Endothelial cell of umbilical vein (primary cell): ENCODE results near the gene TOX2.

ENCODE experiments used
- CTCF ChIP-seq, 2 donors: IDR thresholded peaks; 1 replicate in 1 of 2; 2 replicates in 1 of 2; pipeline ENCODE4 v1.5.1; 2011; ENCODE audit warnings: low read length in 2 of 2, mild to moderate bottlenecking in 2 of 2, moderate library complexity in 2 of 2, control low read depth in 1 of 2, inconsistent platforms in 1 of 2, low read depth in 1 of 2; ENCODE audit not compliant: insufficient read depth in 1 of 2; ENCODE audit errors: extremely low read depth in 1 of 2
- MAX ChIP-seq: IDR thresholded peaks from 2 replicates; pipeline ENCODE4 v1.6.1; 2011; ENCODE audit not compliant: insufficient read depth, insufficient read length
- MYC ChIP-seq: IDR thresholded peaks from one replicate; pipeline ENCODE4 v1.6.1; 2011; ENCODE audit warnings: mild to moderate bottlenecking, low read depth, low read length
- POLR2A ChIP-seq: IDR thresholded peaks from 2 replicates; pipeline ENCODE4 v1.6.1; 2012; ENCODE audit warnings: low read depth, mild to moderate bottlenecking, control low read depth, low read length

GRCh38 chr20:44017905-44018258 is 103.2 kb downstream of the TOX2 start:
- TF ChIP-seq POLR2A (no peak), CTCF (IDR thresholded peaks at IDR 0.05; ENCODE audit: extremely low read depth in 1 of 2, insufficient read depth in 1 of 2, low read depth in 1 of 2, low read length in 2 of 2) (no peak), MAX (no peak), MYC (no peak)
